Activated CD8-positive, alpha-beta memory T cell treated with anti-CD3 and anti-CD28 coated beads, Interleukin-2, amount 50 U/mL, for 4 hours (primary cell): ENCODE data around the gene SNF8.
"Not testable (repeated sequence)": the region's sequence is repeated elsewhere in the genome, so short reads cannot be mapped to it uniquely, and the experiment has no call there.

Experiments used
- DNase-seq: peaks from one replicate; pipeline ENCODE4 v3.0.0-alpha.2; 2020

The SNF8 gene, protein sequence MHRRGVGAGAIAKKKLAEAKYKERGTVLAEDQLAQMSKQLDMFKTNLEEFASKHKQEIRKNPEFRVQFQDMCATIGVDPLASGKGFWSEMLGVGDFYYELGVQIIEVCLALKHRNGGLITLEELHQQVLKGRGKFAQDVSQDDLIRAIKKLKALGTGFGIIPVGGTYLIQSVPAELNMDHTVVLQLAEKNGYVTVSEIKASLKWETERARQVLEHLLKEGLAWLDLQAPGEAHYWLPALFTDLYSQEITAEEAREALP

DNA sequence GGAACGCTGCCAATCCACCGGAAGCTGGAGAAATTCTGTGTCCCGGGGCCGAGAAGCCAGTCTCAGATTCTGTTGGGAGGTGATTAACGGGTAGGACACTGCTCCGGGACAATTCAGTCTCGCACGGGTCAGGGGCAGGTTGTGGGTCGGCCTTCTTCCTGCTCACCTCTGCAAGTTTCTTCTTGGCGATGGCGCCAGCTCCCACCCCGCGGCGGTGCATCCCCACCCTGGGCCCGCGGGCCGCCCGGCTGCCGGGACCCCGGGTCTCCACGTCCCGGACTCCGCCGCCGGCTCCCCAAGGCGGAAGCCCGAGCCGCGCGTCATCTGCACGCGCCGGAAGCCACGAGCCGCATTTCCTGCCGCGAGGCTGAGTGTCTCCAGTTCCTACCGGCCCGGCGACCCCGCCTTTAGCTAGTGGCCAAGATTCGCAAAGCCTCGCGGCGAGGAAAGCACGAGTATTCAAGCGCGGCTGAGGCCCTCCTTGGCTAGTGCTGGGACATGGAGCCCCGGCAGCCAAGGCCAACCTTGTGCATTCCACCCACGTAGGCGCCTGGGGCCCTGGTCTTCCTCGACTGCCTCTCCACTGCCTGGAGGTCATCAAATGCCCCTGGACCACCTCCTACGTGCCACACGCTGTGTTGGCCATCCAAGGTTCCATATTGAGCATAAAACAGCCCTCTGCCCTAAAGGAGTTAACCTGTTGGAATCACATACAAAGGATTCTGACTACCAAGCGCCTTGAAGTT, at the start of gene SNF8:
SNF8 (minus strand) TSS at position 328 of the 746 bp plus-strand sequence; CDS start at position 220, 108 bp downstream.
- peak; percentile 95 for DNase-seq

DNA sequence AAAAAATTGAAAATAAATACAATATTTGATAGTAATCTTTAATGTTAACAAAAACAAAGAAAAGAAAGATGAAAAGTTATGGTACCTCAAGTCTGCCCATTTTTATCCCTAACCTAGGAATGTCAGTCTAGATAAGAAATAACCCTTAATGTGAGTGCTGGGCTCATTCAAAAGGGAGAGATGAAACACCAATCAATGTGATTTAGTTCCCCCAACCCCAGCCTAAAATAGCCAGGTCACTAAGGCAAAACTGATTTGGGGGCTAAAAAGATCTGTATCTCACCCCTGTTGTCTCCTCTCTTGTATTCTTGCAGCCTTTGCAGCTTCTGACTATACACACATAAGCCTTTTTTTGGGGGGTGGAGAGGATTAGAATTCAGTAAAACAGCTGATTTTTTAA, 49.3 kb upstream of the SNF8 start:
- no peak for DNase-seq

DNA sequence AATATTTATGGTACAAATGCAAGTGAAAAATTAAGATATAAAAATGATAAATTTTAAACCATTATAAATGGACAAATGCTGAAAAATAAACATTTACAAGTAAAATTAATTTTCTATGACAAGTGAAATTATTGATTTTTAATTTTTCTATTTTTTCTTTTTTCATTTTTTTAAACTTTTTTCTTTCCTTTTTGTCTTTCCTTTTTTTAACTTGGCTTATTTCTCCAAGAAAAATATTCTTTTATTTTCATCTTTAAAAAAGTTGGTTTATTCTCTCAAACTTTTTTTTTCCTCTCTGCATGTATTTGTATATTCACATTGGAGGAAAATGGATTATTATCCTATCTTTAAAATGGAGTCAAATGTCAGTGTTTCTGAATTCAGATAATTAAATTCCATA, 48.7 kb upstream of the SNF8 start:
- no peak for DNase-seq

DNA sequence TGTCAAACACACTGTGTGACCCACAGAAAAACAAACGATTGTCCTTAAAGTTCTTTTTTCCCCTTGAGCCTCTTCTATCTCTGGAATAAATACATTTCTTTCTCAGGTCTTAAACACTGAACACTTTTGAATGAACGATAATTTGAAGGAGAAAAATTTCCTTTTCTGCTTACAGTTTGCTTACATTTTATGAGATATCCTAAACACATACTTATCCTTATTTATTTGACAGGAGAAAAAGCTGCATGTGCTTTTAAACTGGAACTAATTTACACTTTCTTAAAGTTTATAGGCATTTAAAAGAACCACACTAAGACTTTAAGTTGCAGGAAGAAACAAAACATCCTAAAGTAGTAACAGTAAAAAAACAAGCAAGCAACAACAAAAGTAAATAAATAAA, 47.8 kb upstream of the SNF8 start:
- no peak for DNase-seq

DNA sequence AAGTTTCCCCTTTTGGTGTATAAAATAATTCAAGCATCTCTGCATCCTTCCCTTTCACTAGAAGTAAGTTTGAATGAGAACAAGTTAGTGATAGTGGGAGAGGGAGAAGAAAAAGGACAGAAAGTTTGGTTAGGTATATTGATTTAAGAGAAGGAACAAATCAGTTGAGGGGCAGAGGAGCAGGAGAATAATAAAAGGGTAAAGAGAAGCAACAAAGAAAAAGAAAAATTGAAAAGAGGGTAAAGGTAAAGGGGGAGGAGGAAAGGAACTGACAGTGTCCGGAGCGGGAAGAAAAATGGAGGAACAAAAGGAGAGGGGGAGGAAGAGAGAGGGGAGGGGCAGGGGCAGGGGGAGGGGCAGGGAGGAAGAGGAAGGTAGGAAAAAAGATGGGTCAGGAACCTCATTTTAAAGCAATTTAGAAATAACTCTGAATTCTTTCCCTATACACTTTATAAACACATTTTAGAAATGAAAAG, 46.3 kb upstream of the SNF8 start:
- DNase-seq = no peak

DNA sequence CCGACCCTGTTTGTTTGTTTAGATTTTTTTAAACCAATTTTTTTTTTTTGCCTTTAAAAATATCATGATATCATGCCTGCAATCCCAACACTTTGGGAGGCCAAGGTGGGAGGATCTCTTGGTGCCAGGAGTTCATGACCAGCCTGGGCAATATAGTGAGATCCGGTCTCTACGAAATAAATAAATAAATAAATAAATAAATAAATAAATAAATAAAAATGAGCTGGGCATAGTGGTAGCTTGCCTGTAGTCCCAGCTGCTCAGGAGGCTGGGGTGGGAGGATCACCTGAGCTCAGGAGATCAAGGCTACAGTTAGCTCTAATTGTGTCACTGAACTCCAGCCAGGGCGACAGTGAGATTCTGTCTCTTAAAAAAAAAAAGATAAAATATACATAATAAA, 44.5 kb upstream of the SNF8 start:
- DNase-seq = no peak

DNA sequence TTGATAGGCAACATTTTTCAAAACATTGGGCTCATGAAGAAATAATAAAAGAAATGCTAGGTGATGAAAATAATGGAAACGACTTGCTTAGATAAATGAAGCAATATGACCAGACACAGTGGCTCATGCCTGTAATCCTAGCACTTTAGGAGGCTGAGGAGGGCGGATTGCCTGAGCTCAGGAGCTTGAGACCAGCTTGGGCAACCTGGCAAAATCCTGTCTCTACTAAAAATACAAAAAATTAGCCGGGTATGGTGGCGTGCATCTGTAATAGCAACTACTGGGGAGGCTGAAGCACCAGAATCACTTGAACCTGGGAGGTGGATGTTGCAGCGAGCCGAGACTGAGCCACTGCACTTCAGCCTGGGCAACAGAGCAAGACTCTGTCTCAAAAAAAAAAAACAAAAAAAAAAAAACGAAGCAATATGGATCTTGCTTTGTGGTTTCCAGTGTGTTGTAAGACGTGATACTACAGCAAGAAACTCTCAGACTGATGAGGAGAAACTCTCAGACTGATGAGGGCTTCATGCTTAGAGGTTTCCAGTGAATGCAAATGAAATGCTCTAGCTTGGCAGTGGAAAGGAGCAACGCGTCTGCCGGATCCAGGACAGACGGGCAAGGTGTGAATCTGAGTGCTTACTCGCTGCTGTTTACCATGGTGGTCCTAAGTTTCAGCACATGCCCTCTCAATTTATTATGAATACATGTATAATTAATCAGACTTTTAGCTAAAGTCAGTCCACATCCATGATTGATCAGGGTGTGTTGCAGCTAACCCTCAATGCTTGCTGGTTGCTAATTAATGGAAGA, 41.0 kb upstream of the SNF8 start:
- DNase-seq = no peak

DNA sequence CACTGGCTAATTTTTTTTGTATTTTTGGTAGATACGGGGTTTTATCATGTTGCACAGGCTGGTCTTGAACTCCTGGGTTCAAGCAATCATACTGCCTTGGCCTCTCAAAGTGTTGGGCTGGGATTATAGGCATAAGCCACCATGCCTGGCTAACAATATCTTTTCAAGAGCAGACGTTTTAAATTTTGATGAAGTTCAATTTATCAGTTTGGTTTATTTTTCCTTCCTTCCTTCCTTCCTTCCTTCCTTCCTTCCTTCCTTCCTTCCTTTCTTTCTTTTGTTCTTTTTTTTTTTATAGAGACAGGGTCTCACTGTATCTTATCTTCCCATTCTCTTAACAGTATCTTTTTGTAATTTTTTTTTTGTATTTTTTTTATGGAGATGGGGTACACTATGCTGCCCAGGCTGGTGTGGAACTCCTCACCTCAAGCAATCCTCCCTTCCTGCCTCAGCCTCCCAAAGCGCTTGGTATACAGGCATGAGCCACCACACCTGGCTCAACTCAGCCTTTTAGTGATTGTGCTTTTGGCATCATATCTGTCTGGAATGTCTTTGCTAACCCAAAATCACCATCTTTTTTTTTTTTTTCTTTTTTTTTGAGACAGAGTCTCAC, 37.4 kb upstream of the SNF8 start:
- no peak for DNase-seq

DNA sequence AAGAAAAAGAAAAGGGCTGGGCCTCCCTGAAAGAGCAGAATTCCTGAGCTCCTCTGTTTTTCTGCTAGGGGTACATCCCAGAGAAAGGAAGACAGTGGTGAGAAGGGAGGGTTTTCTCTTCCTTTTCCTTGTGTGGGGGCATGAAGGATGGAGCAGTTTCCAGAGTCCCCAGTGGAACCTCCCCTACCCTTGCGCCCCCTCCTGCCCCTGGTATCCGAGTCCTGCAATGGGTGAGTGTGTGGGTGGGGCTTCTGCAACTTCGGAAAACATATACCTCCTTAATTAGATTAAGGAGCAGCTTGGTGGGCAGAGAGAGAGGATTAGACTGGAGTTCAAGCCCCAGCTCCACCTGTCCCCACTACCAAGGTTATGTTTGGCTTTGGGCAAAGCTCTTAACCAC, 29.2 kb upstream of the SNF8 start:
- DNase-seq = no peak

DNA sequence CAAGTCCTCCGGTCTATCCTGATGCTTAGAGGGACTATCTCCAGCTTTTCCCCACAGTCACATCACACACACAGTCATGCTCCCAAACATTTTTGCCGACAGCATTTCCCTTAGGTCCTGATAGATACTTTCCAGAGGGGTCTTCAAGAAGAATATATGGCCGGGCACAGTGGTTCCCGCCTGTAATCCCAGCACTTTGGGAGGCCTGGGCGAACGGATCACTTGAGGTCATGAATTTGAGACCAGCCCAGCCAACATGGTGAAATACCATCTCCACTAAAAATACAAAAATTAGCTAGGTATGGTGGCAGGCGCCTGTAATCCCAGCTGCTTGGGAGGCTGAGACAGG, 28.1 kb upstream of the SNF8 start:
- no peak for DNase-seq

DNA sequence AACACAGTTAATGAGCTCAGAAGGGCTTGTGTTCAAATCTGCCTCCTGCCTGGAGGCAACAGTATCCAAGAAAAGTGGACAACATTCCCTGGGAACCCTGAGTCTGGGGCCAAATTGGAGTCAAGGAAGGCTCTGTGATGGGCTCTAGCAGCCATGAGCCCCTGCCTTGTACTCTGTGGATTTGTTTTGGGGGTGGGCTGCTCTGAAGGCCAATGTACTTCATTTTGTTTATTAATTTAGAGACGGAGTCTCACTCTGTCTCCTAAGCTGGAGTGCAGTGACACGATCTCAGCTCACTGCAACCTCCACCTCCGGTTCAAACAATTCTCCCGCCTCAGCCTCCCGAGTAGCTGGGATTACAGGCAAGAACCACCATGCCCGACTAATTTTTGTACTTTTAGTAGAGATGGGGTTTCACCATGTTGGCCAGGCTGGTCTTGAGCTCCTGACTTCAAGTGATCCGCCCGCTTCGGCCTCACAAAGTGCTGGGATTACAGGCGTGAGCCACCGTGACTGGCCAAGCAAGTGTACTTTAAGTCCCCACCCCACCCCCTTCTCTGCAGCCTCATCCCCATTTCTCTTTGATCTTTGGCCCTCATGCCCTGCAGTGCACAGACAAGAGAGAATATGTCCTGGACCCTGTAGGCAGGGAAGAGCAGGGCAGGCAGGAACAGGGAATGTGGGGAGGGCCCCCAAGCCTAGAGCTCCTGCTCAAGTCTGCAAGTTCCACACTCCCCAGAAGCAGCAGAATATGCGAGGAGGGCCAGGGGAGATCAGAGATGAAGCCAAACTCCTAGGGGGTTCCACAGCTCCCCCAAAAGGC, 26.4 kb upstream of the SNF8 start:
- DNase-seq = no peak

DNA sequence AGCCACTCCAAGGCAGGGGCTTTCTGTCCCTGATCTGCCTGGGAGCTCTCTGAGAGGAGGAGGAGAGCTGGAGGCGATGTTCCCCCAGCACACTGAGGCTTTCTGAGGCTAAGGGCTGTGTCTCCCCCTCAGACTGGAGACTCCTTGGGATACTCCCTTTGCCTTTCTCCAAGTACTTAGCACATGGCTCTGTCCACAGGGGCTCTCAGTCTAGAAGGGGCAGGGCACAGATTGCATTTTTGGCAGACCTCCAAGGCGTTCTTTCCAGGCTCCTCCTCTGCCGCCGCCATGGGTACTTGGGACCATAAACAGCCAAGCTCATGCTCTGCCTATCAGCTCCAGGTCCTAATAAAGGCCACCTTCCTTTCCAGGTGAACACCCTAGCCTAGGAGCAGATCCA, 25.6 kb upstream of the SNF8 start:
- DNase-seq = no peak

DNA sequence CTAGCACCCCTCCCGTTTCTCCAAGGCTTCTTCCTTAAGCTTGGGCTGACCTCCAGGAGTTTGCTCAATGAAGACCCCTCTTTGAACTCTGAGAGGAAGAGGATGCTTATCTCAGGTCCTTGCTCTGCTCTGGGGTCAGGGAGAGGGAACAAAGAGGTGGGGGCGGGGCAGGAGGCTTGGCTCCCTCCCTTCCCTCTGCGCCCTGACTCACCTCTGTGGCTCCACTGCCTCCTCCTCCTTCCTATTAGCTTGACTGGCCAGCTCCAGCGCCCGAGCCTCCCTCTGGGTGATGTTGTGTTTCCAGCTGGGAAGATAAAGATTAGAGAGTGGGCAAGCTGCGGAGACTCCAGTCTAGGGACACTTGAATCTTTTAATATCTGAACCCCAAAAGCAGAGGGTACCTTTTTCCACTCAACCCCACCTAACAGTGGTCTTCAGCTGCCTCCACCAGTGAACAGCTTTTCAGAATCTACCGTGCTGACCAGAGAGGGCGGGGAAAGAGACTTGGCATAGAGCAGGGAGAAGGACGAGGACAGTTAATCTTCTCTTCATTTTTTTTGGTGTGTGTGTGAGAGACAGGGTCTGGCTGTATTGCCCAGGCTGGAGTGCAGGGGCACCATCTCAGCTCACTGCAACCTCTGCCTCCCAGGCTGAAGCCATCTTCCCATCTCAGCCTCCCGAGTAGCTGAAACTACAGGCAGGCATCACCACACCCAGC, 17.0 kb upstream of the SNF8 start:
- no peak for DNase-seq

DNA sequence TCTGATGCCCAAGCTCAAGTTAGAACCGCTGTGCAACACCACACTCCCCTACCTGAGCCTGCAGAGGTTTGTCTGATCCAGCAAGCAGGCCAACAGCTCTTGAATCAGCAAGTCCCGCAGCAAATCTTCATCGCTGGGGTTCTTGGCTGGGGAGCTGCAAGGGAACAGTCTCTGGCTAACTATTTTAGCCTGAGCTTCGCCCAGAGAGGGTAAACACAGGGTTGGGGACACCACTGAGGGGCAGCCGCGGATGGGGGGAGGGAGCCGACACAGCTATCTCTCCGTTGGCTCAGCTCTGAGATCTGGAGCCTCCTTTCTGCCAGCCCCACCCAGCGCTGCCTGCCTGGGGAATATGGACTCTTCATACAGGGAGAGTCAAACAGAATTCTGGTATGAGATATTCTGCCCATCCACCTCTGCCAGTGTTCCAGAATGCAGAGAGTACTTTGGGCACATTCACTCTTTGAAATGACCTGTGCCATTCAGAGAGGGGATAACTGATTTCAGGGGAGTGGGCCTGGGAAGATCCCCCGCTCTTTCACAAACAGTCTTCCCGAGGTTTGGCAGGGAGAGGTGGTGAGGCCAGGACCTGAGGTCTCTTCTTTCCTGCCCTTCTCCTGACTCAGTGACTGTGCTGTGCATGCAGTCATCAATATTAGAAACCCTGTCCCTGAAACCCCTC, 16.3 kb upstream of the SNF8 start:
- DNase-seq = no peak

DNA sequence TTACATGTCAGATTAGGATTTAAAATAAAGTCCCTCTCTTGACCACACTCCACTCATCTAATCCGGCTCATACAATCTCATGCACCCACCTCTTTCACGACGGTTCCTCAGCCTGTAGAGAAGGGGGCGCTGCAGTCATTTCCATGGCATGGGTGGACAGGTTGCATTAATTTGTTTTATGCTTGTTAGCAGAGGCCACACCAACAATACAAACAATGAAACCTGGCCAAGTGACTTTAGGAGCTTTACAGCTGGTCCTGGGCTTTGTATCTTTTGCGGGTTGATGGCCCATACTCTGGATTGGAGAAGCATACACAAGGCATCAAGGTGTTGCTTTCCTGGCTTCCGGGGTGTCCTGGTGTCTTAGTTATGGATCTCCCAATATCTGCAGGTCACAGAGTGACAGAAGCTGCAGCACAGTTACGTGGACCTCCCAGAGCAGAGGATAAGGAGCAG, 9.7 kb upstream of the SNF8 start:
- DNase-seq = no peak

DNA sequence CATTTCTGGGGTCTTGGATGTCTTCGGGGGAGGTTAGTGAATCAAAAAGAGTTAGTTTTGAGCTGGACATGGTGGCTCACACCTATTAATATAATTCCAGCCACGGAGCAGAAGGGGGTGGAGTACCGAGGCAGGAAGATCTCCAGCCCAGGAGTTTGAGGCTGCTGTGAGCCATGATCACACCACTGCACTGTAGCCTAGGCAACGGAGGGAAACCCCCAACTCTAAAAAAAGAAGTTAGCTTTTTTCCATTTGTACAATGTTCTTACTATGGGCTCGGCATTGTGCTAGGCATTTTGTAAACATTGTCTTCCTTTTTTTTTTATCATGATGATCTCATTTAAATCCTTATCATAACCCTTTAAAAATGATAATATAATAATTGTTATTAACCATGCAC, 8.3 kb upstream of the SNF8 start:
- DNase-seq = no peak

DNA sequence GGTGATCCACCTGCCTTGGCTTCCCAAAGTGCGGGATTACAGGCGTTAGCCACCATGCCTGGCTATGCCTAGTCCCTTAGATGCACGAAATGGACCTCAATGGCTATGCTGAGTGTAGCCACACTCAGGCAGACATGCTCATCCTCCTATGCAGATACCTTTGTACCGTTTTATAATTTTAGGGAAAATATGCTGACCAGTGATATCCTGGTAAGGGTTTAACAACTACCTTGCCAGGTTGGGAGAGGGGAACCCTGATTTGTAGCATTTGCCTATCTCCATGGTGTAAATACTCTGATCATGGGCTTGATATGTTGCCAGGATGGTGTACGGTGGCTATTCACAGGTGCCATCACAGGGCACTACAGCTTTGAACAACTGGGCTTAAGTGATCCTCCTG, 6.9 kb upstream of the SNF8 start:
- no peak for DNase-seq

DNA sequence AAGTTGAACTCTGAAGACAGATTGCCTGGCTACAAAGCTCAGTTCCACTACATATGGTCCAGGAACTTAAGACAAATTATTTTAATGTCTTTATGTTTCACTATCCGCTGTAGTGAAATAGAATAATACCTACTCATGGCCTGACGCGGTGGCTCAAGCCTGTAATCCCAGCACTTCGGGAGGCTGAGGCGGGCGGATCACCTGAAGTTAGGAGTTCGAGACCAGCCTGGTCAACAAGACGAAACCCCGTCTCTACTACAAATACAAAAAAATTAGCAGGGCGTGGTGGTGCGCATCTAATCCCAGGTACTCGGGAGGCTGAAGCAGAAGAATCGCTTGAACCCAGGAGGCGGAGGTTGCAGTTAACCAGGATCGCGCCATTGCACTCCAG, 614 bp upstream of the SNF8 start:
- DNase-seq = not testable (repeated sequence)

DNA sequence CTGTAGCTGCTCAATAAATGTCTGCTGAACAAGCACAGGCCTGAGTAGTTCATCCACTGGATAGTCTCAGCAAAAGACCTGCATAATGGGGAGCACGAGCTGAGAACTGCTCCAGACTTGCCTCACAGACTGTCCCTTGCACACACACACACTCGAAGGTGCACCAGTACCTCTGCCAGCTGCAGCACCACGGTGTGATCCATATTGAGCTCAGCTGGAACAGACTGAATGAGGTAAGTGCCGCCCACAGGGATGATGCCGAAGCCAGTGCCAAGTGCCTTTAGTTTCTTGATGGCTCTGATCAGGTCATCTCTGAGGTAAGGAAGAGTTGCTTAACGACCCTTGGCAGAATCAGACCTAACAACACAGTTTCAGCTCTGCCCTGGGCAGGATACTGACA, 11.6 kb downstream of the SNF8 start:
- no peak for DNase-seq

DNA sequence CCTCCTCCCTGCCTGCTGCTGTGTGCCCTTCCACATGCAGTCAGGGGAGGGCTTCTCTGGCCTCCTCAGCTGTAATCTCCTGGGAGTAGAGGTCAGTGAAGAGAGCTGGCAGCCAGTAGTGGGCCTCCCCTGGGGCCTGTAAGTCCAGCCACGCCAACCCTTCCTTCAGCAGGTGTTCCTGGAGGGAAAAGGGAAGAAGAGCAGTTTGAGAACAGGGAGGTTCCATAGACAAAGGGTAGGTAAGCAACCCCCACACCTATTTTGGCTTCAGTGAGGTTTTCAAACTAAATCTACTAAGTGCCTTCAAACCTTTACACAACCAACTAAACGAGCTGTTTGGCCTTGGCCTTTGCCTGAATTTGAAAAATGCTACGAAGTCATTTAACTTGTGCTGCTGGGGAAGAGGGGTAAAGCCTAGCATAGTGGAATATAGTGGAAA, 14.2 kb downstream of the SNF8 start:
- DNase-seq = no peak

DNA sequence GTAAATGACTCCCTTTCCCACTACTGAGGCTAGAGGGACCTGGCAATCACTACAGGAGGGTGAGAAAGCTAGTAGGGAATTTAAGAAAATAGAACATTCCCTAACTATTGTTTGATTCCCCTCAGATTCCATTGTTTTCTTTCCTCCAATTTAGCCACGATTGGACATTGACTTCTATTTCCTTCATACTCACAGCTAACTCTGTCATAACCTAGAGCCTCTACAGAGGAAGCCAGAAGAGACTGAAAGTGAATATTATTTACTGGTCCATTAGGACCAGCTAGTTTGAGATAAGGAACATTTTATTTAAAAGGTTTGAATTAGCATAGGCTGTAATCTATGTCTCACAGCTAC, 14.9 kb downstream of the SNF8 start:
- no peak for DNase-seq
